ENCODE data around the gene SIPA1L2.
"Not testable (repeated sequence)": the region's sequence is repeated elsewhere in the genome, so short reads cannot be mapped to it uniquely, and the experiment has no call there.

DNA sequence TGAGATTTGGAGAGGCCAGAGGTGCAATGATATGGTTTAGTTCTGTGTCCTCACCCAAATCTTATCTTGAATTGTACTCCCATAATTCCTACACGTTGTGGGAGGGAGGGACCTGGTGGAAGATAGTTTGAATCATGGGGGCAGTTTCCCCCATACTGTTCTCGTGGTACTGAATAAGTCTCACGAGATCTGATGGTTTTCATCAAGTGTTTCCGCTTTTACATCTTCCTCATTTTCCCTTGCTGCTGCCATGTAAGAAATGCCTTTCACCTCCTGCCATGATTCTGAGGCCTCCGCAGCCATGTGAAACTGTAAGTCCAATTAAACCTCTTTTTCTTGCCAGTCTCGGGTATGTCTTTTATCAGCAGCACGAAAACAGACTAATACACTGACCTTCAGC is 17.1 kb downstream of the SIPA1L2 start:
- TF ChIP-seq, protein P1, sequence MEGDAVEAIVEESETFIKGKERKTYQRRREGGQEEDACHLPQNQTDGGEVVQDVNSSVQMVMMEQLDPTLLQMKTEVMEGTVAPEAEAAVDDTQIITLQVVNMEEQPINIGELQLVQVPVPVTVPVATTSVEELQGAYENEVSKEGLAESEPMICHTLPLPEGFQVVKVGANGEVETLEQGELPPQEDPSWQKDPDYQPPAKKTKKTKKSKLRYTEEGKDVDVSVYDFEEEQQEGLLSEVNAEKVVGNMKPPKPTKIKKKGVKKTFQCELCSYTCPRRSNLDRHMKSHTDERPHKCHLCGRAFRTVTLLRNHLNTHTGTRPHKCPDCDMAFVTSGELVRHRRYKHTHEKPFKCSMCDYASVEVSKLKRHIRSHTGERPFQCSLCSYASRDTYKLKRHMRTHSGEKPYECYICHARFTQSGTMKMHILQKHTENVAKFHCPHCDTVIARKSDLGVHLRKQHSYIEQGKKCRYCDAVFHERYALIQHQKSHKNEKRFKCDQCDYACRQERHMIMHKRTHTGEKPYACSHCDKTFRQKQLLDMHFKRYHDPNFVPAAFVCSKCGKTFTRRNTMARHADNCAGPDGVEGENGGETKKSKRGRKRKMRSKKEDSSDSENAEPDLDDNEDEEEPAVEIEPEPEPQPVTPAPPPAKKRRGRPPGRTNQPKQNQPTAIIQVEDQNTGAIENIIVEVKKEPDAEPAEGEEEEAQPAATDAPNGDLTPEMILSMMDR (conservative IDR thresholded peaks at IDR 0.05; ENCODE audit: low read depth, low read length), result not testable (repeated sequence)
- not testable (repeated sequence) for TF ChIP-seq POLR2A (IDR thresholded peaks at IDR 0.05; ENCODE audit: low read depth, low read length); RFX5 (IDR thresholded peaks at IDR 0.05; ENCODE audit: low read depth, low read length); RAD21 (IDR thresholded peaks at IDR 0.05; ENCODE audit: low read length); MAFK (IDR thresholded peaks at IDR 0.05; ENCODE audit: low read depth, low read length)

All from IMR-90 (cell line).